DMS153 (cell line): Measurements from ENCODE around the gene SRSF1.
A peak's percentile ranks its signal among the peaks of the same experiment; 100 is the strongest.
"Not testable (repeated sequence)": the region's sequence is repeated elsewhere in the genome, so short reads cannot be mapped to it uniquely, and the experiment has no call there.

Experiments used
- DNase-seq: peaks from one replicate; lab custom pipeline; 2025; lab: John Stamatoyannopoulos, UW

SRSF1 gene

GRCh38 chr17:58006924-58007780 lies at the start of gene SRSF1:
SRSF1 (minus strand) TSS chr17:58007246; CDS start chr17:58007137, 109 bp downstream.
- peak; percentile 96 for DNase-seq

GRCh38 chr17:58056476-58056875 lies 49.4 kb upstream of the SRSF1 start:
- DNase-seq: no peak

- DNase-seq: no peak
Observed at GRCh38 chr17:58054641-58055040, 47.6 kb upstream of the SRSF1 start.

GRCh38 chr17:58052945-58053715 lies 46.1 kb upstream of the SRSF1 start:
- DNase-seq: no peak

- no peak for DNase-seq
Observed at GRCh38 chr17:58052407-58052806, 45.4 kb upstream of the SRSF1 start.

- DNase-seq: no peak
Observed at GRCh38 chr17:58051468-58051867, 44.4 kb upstream of the SRSF1 start.

GRCh38 chr17:58050966-58051365 lies 43.9 kb upstream of the SRSF1 start:
- no peak for DNase-seq

- DNase-seq: no peak
Observed at GRCh38 chr17:58049533-58049932, 42.5 kb upstream of the SRSF1 start.

- no peak for DNase-seq
Observed at GRCh38 chr17:58047376-58048150, 40.5 kb upstream of the SRSF1 start.

GRCh38 chr17:58046239-58047094 lies 39.4 kb upstream of the SRSF1 start:
- no peak for DNase-seq

- DNase-seq: not testable (repeated sequence)
Observed at GRCh38 chr17:58044256-58044655, 37.2 kb upstream of the SRSF1 start.

GRCh38 chr17:58043221-58044181 lies 36.5 kb upstream of the SRSF1 start:
- DNase-seq: no peak

- no peak for DNase-seq
Observed at GRCh38 chr17:58041161-58041560, 34.1 kb upstream of the SRSF1 start.

GRCh38 chr17:58040386-58040785 lies 33.3 kb upstream of the SRSF1 start:
- no peak for DNase-seq

- DNase-seq: no peak
Observed at GRCh38 chr17:58039975-58040374, 32.9 kb upstream of the SRSF1 start.

GRCh38 chr17:58032691-58033415 lies 25.8 kb upstream of the SRSF1 start:
- DNase-seq: no peak

GRCh38 chr17:58028578-58028977 lies 21.5 kb upstream of the SRSF1 start:
- DNase-seq: no peak

GRCh38 chr17:58020401-58020800 lies 13.4 kb upstream of the SRSF1 start:
- DNase-seq: no peak

GRCh38 chr17:58019521-58019920 lies 12.5 kb upstream of the SRSF1 start:
- DNase-seq: no peak

GRCh38 chr17:58019039-58019438 lies 12.0 kb upstream of the SRSF1 start:
- DNase-seq: no peak
